GM21515 (cell line): ENCODE data around the gene CX3CR1.

Experiments used
- ATAC-seq: cut with Tn5 transposase; IDR thresholded peaks from one replicate; pipeline ENCODE4 v1.9.1; 2021; ENCODE audit not compliant: unreplicated experiment

Gene CX3CR1

GRCh38 chr3:39292961-39293360, 13.1 kb upstream of the CX3CR1 start:
- ATAC-seq: no peak

- no peak for ATAC-seq
Measured at GRCh38 chr3:39291903-39292329, 12.1 kb upstream of the CX3CR1 start.

DNA sequence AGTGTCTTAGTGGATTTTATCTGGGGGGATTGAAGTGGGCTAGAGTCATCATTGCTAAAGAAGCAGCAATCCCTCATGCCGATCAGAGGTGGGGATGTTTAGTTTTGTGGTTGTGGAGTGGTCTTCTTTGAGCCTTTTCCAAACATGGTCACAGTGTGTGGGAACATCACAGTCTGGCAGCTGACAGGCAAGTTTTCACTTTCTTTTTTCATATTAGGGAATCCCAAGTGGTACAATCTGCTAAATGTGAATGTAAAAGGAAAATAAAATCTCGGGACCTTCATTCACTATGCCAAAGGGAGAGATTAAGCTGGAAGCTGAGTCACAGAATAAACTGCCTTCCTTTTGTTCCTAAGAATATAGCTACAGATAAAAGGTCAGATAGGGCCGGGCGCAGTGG, 10.4 kb upstream of the CX3CR1 start:
- no peak for ATAC-seq

DNA sequence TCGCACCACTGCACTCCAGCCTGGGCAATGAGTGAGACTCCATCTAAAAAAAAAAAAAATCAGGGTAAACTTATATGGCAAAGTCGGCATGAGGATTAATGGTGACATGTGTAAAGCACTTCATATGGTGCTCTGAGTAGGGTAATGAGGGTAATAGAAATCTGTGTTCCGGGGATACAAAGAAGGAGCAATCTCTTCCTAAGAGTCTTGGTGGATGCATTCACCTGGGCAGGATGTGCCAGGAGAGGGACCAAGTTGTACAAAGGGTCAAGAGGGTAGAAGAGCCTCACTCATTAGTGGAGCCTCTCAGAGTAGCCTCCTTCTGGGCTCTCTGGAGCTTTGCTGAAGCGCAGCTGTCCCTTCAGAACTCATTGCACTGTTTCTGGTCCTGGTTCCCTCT, 9.3 kb upstream of the CX3CR1 start:
- no peak for ATAC-seq

GRCh38 chr3:39288300-39288808, 8.5 kb upstream of the CX3CR1 start:
- peak; percentile 97 for ATAC-seq

DNA sequence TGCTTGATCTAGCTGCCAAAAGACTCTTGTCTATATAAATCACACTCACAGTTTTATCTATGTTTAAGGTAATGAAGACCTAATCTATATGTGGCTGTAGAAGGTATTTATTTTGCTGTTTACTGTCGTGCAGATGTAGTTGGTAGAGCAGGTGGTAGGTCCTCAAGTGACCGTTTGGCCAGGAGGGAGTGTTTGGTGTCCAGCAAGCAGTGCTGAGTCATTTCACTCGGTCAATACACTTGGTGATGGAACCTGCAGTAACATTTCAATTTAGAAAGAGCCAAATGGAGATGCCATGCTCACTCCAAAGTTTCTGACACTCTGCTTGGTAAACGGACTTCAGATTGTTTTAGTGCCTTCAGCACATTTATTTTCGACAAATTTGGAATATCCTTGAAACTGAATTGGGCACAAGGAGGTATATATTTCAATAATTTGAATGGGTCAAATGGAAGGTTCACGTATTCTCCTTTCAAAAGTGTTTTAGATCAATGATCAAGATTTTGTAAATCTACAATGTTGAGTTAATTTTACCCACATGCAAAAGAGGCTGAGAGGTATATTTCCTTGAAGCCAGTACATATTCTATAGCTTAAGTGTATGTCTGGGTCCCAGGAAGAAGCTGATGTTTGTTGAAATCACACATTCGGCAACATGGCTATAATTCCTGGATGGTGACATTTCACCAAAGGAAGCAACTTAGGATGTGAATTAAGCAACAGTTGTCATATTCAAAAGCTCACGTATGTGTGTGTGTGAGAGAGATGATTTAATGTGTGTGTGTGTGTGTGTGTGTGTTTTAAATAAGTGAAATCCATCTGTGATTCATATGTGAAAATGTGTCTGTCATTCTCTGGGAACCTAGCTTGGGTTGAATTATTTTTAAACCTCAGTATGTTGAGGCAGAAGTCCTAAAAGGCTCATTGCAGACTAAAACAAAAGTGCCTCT, 7.7 kb upstream of the CX3CR1 start:
- ATAC-seq: no peak

DNA sequence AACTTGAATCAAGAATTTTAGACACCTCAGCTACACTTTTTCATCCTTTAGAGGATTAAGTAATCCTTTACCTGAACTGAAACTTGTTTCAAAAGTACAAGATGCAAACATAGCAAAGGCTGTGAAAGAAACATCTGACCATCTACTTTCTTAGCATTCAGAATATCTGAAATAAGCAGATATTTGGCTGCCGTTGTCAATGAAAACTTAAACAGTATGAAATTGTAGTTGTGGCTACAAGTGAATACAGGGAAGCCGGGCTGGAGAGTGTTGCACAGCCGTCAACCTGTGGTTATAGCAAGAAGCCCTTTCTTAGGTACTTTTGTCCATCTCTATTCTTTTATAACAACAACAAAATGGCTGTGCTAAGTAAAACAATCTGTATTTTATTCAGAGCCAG, 6.9 kb upstream of the CX3CR1 start:
- ATAC-seq: no peak

- ATAC-seq: no peak
Measured at GRCh38 chr3:39285332-39285731, 5.5 kb upstream of the CX3CR1 start.

GRCh38 chr3:39284457-39284881, 4.6 kb upstream of the CX3CR1 start:
- no peak for ATAC-seq

DNA sequence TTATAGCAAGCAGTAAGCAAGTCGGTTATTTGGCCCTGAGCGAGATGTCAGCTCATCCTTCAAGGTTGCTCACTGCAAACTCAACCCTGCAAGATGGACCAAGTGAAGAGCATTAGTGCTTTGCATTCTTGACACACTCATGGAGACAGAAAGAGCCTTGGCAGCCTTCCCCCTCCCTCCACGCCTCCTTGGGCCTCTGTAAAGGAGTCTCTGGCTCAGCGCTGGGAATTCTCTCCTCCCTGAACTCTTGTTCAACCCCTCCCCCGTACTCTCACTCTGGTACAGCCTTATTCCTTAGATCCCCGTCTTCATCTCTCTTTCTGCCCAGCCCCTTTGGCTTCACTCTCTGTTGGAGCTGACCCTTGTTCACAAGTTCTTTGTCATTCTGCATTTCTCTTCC, 2.2 kb upstream of the CX3CR1 start:
- no peak for ATAC-seq

DNA sequence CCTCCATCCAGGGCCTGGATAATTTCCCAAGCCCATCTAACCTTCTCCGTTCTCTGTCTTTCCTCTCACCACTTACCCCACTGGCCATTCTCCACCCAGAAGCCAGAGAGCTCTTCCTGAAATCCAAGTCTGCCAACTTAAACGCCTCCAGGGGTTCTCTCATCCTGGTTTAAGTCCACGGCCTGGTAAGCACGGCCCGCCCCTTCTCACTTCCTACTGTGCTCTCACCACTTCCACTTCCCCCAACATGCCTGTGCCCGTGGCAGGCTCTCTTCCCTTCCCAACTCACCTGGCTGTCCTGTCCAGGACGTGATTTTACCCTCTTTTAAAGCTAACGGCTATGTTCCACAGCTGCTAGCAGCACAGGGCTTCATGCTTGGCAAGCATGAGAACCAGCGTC, 1.7 kb upstream of the CX3CR1 start:
- no peak for ATAC-seq

GRCh38 chr3:39280571-39280970, 735 bp upstream of the CX3CR1 start:
- no peak for ATAC-seq

DNA sequence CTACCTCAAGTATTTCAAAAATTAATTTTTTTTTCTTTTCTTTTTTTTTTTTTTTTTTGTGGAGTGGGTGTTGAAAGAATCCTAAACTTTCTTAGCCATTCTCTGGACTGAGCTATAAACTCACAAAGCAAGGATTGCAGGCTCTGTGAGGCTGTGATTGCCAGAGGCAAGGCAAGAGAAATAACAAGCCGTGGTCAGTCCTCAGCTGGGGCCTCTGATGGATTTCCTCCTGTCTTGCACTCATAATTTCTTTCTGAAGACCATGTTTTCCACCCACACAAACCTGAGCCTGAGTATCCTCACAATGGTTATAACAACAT, 1.3 kb downstream of the CX3CR1 start:
- no peak for ATAC-seq

- ATAC-seq: no peak
Measured at GRCh38 chr3:39277893-39278615, 1.8 kb downstream of the CX3CR1 start.

GRCh38 chr3:39276746-39277145, 3.1 kb downstream of the CX3CR1 start:
- no peak for ATAC-seq

DNA sequence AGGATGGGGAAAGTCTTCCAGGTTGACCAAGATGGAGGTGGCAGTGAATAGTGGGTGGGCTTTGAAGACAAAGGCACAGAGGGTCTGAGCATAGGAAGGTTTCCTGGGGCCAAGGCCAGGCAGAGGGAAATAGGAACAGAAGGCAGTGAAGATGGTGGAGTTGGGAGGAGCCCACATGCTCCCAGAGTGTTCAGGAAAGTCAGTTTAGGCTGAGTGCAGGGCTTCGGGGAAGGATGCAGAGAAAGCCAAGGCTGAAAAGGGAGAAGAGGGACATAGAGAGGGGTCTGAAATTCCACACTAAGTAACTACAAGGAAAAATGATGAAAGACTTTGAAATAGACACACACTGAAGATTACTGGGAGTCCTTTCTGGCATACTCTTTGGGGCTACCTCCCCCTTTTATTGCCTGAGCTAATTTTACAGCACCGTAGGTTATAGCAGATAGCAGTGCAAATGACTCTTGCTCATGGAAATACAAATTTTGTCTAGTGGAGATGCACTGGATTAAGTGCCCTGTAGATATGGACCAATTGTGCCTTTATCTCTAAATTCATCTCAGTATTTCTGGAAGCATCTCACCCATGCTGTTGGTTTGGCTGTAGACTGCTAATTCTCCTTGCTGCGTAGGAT, 3.8 kb downstream of the CX3CR1 start:
- no peak for ATAC-seq

- no peak for ATAC-seq
Measured at GRCh38 chr3:39275052-39275451, 4.8 kb downstream of the CX3CR1 start.

GRCh38 chr3:39273119-39273518, 6.7 kb downstream of the CX3CR1 start:
- ATAC-seq: no peak

DNA sequence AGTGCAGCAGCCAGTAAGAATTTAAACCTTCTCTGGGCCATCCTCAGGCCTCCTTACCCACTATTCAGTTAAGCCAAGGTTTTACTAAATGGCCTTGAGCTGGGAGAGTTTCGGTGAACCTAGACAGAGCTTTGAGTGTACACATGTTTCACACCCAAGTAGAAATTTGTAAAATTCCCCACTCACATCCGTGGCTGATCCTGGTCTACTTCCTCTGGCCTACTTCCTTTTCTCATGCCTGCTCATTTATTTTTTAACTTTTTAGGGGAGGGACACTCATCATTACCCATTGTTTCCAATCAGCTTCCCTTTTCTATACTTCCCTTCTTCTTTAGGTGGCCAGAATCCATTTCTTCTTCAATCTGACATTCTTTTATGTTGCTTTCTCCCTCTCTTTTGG, 7.6 kb downstream of the CX3CR1 start:
- ATAC-seq: no peak

GRCh38 chr3:39271363-39271914, 8.4 kb downstream of the CX3CR1 start:
- no peak for ATAC-seq

GRCh38 chr3:39269528-39269927, 10.3 kb downstream of the CX3CR1 start:
- no peak for ATAC-seq
